HepG2 (cell line): ENCODE results near the gene FBXW12. TPM values are rescaled to one million over a fixed set of nuclear protein-coding genes. Genes with fewer than 3 reads are reported as not detected.

Experiments
- BCL3 ChIP-seq: sonication (generic); formaldehyde crosslinking; IDR thresholded peaks from 2 replicates; pipeline ENCODE4 v1.5.1; 2020; ENCODE audit warnings: mild to moderate bottlenecking, missing genetic modification reagents, moderate library complexity
- FOXO4 ChIP-seq: sonication (generic); formaldehyde crosslinking; conservative IDR thresholded peaks from 2 replicates; pipeline ENCODE4 v1.8.1; 2023; ENCODE audit warnings: missing genetic modification reagents
- NFYC ChIP-seq: IDR thresholded peaks from 2 replicates; pipeline ENCODE4 v1.6.1; 2016; ENCODE audit warnings: missing genetic modification reagents, missing compliant biosample characterization
- PHF21A ChIP-seq: sonication (generic); formaldehyde crosslinking; IDR thresholded peaks from 2 replicates; pipeline ENCODE4 v1.5.0; 2020; ENCODE audit warnings: mild to moderate bottlenecking, missing genetic modification reagents
- PLRG1 ChIP-seq: fragments of 450-650 bp; conservative IDR thresholded peaks from 2 replicates; pipeline ENCODE4 v1.6.1; 2016
- SRSF9 ChIP-seq: fragments of 200-400 bp; formaldehyde crosslinking; IDR thresholded peaks from 2 replicates; pipeline ENCODE4 v1.6.1; 2018; ENCODE audit warnings: borderline replicate concordance, mild to moderate bottlenecking, low read depth, low read length; ENCODE audit not compliant: insufficient read depth, poor library complexity, severe bottlenecking
- TOE1 ChIP-seq: sonication (generic); formaldehyde crosslinking; IDR thresholded peaks from 2 replicates; pipeline ENCODE4 v1.4.0; 2020; ENCODE audit warnings: mild to moderate bottlenecking, missing genetic modification reagents
- XBP1 ChIP-seq: sonication (generic); formaldehyde crosslinking; IDR thresholded peaks from 2 replicates; pipeline ENCODE4 v1.5.0; 2020; ENCODE audit warnings: missing genetic modification reagents
- YEATS4 ChIP-seq: sonication (generic); formaldehyde crosslinking; IDR thresholded peaks from 2 replicates; pipeline ENCODE4 v1.4.0; 2020; ENCODE audit warnings: missing genetic modification reagents, borderline replicate concordance
- ZMYM4 ChIP-seq: sonication (generic); formaldehyde crosslinking; IDR thresholded peaks from 2 replicates; pipeline ENCODE4 v1.8.1; 2023; ENCODE audit warnings: mild to moderate bottlenecking, missing genetic modification reagents
- ZNF142 ChIP-seq: sonication (generic); formaldehyde crosslinking; IDR thresholded peaks from 2 replicates; pipeline ENCODE4 v1.4.0; 2020; ENCODE audit warnings: missing genetic modification reagents
- ZNF280B ChIP-seq: sonication (generic); formaldehyde crosslinking; IDR thresholded peaks from 2 replicates; pipeline ENCODE4 v1.5.0; 2020; ENCODE audit warnings: missing genetic modification reagents, mild to moderate bottlenecking, borderline replicate concordance
- ZNF33A ChIP-seq: sonication (generic); formaldehyde crosslinking; IDR thresholded peaks from 2 replicates; pipeline ENCODE4 v1.5.1; 2020; ENCODE audit warnings: missing genetic modification reagents, mild to moderate bottlenecking, moderate library complexity, borderline replicate concordance
- ZNF510 ChIP-seq: sonication (generic); formaldehyde crosslinking; IDR thresholded peaks from 2 replicates; pipeline ENCODE4 v1.4.0; 2020; ENCODE audit warnings: low read depth, mild to moderate bottlenecking, missing genetic modification reagents
- ZNF703 ChIP-seq: sonication (generic); formaldehyde crosslinking; IDR thresholded peaks from 2 replicates; pipeline ENCODE4 v1.5.1; 2020; ENCODE audit warnings: missing genetic modification reagents, mild to moderate bottlenecking, moderate library complexity, borderline replicate concordance
- polyA plus RNA-seq, 8 experiments: library from polyadenylated mRNA; depleted of rRNA in 3 of 8; stranded (reverse) in 7 of 8; unstranded in 1 of 8; fragments of >200 nt; fragmentation: Illumina TruSeq in 4 of 8; extraction: Trizol in 4 of 8; gene quantifications; 2 replicates each; pipeline versions ENCODE4 v1.2.1 to v1.2.3, GENCODE V29; 2011 to 2016; ENCODE audit warnings: low read depth in 4 of 8, missing spikeins in 1 of 8, mixed read lengths in 1 of 8; ENCODE audit not compliant: insufficient read depth in 1 of 8
- total RNA-seq, 5 experiments: library from RNA; depleted of rRNA; stranded (reverse); fragments of >200 nt; fragmentation: Illumina TruSeq; extraction: Trizol; gene quantifications; 2 replicates each; pipeline ENCODE4 v1.2.3, GENCODE V29; 2016; ENCODE audit warnings: low read depth in 1 of 5
- TF ChIP-seq, protein P1 (sequence below): sonication (generic); formaldehyde crosslinking; IDR thresholded peaks from 2 replicates; pipeline ENCODE4 v1.9.0; 2022; ENCODE audit warnings: missing genetic modification reagents, mild to moderate bottlenecking, borderline replicate concordance

The FBXW12 gene
- total and polyA plus RNA-seq, 2 of the 13 experiments (the other 11 are each of a cell fraction or from before 2014, with no cell fraction given), result not detected

DNA sequence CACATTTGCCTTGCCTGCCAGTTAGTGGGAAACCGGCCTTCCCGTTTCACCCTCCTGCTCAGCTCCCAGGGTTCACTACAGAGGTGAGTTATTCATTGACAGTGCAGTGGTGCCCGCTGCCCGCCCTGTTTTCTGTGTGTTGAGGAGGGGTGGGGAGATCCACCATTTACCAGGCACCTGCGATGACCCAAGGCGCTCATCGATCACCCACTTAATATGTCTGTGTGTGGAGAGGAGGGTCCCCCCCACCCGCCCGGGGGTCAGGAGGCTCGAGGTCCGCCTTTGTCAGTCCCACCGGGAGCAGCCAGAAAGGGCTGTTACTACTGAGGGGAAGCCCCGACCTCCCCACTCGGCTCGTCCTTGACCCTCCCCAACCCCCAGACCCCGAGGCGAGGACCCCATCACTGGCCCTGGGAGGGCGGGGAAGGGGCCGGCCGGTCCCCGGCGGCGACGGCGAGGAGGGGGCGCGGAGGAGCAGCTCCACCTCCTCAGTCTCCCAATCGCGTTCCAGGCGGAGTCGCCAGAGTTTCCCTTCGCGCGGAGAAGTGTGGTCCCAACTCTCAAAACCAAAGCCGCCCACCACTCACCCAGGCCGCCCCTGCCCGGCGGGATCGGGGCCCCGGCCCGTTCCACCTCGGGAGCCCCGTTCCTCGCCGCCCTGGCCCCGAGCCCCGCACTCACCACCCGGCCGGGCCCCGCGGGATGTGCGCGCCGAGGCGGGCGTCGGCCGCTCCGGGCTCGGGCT lies 56.7 kb downstream of the FBXW12 start (continued):
- no peak for TF ChIP-seq SRSF9
- no peak for TF ChIP-seq TOE1
- no peak for TF ChIP-seq BCL3 (CRISPR knock-in tag)
- TF ChIP-seq PHF21A (CRISPR knock-in tag), result peak; percentile 73
- no peak for TF ChIP-seq ZNF142
- TF ChIP-seq, protein P1, sequence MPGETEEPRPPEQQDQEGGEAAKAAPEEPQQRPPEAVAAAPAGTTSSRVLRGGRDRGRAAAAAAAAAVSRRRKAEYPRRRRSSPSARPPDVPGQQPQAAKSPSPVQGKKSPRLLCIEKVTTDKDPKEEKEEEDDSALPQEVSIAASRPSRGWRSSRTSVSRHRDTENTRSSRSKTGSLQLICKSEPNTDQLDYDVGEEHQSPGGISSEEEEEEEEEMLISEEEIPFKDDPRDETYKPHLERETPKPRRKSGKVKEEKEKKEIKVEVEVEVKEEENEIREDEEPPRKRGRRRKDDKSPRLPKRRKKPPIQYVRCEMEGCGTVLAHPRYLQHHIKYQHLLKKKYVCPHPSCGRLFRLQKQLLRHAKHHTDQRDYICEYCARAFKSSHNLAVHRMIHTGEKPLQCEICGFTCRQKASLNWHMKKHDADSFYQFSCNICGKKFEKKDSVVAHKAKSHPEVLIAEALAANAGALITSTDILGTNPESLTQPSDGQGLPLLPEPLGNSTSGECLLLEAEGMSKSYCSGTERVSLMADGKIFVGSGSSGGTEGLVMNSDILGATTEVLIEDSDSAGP (CRISPR knock-in tag), result 0 out of 2 replicates have a peak, but pooled peaks have one; percentile 38
- no peak for TF ChIP-seq ZNF510 (CRISPR knock-in tag)
- no peak for TF ChIP-seq ZNF703 (CRISPR knock-in tag)
- TF ChIP-seq ZNF280B, result no peak
- TF ChIP-seq NFYC (CRISPR knock-in tag), result no peak
- no peak for TF ChIP-seq FOXO4 (CRISPR knock-in tag)
- TF ChIP-seq YEATS4 (CRISPR knock-in tag), result no peak
- no peak for TF ChIP-seq XBP1 (CRISPR knock-in tag)
- TF ChIP-seq PLRG1, result no peak
- no peak for TF ChIP-seq ZNF33A
- no peak for TF ChIP-seq ZMYM4 (CRISPR knock-in tag)
